H9 (cell line): Measurements from ENCODE around the gene PDLIM7. TPM values are rescaled to one million over a fixed set of nuclear protein-coding genes. Genes with fewer than 3 reads are reported as not detected.

Experiments used
- DNase-seq: peaks from one replicate; pipeline ENCODE4 v3.0.0-alpha.2; 2017
- H2AFZ ChIP-seq: one replicate; pipeline ENCODE4 v1.6.1; 2013; ENCODE audit warnings: mild to moderate bottlenecking, low read length, control low read depth, moderate library complexity
- H2AK5ac ChIP-seq: 2 replicates; pipeline ENCODE4 v1.6.1; 2013; ENCODE audit warnings: low read length, control low read depth, mixed read lengths; ENCODE audit not compliant: insufficient read length
- H2BK120ac ChIP-seq: one replicate; pipeline ENCODE4 v1.6.1; 2013; ENCODE audit warnings: low read depth, mild to moderate bottlenecking, low read length, control low read depth, inconsistent platforms; ENCODE audit not compliant: poor library complexity, severe bottlenecking
- H2BK12ac ChIP-seq: 2 replicates; pipeline ENCODE4 v1.6.1; 2013; ENCODE audit warnings: low read length, control low read depth, mixed read lengths, low read depth; ENCODE audit not compliant: insufficient read length
- H2BK15ac ChIP-seq: 2 replicates; pipeline ENCODE4 v1.6.1; 2013; ENCODE audit warnings: low read depth, low read length, control low read depth
- H2BK20ac ChIP-seq: one replicate; pipeline ENCODE4 v1.6.1; 2013; ENCODE audit warnings: low read depth, mild to moderate bottlenecking, low read length, control low read depth, inconsistent platforms; ENCODE audit not compliant: poor library complexity, severe bottlenecking
- H2BK5ac ChIP-seq: 2 replicates; pipeline ENCODE4 v1.6.1; 2013; ENCODE audit warnings: low read length, control low read depth, mixed read lengths; ENCODE audit not compliant: insufficient read length
- H3K14ac ChIP-seq: 2 replicates; pipeline ENCODE4 v1.6.1; 2013; ENCODE audit warnings: low read length, control low read depth; ENCODE audit not compliant: insufficient read depth
- H3K18ac ChIP-seq: 2 replicates; pipeline ENCODE4 v1.6.1; 2013; ENCODE audit warnings: low read depth, mild to moderate bottlenecking, mixed read lengths, low read length, control low read depth; ENCODE audit not compliant: insufficient read length
- H3K23ac ChIP-seq: 2 replicates; pipeline ENCODE4 v1.6.1; 2013; ENCODE audit warnings: low read length, control low read depth, mixed read lengths, low read depth; ENCODE audit not compliant: insufficient read length
- H3K23me2 ChIP-seq: 2 replicates; pipeline ENCODE4 v1.6.1; 2013; ENCODE audit warnings: low read depth, mild to moderate bottlenecking, mixed read lengths, low read length, control low read depth; ENCODE audit not compliant: insufficient read length, poor library complexity, severe bottlenecking
- H3K27ac ChIP-seq: 2 replicates; pipeline ENCODE4 v1.5.1; 2013; ENCODE audit warnings: low read length, control low read depth, mixed read lengths, low read depth; ENCODE audit not compliant: insufficient read length
- H3K27me3 ChIP-seq: 2 replicates; pipeline ENCODE4 v1.6.1; 2013; ENCODE audit warnings: low read length, control low read depth, inconsistent platforms; ENCODE audit not compliant: insufficient read depth
- H3K4ac ChIP-seq: 2 replicates; pipeline ENCODE4 v1.6.1; 2013; ENCODE audit warnings: low read depth, mild to moderate bottlenecking, control low read depth, inconsistent platforms, low read length, moderate library complexity
- H3K4me1 ChIP-seq: 2 replicates; pipeline ENCODE4 v1.6.1; 2013; ENCODE audit warnings: low read length, control low read depth, inconsistent platforms; ENCODE audit not compliant: insufficient read depth
- H3K4me2 ChIP-seq: 2 replicates; pipeline ENCODE4 v1.6.1; 2013; ENCODE audit warnings: low read length, control low read depth, mixed read lengths; ENCODE audit not compliant: insufficient read length, insufficient read depth
- H3K56ac ChIP-seq: 2 replicates; pipeline ENCODE4 v1.6.1; 2013; ENCODE audit warnings: low read depth, mild to moderate bottlenecking, mixed read lengths, low read length, control low read depth; ENCODE audit not compliant: insufficient read length
- H3K79me1 ChIP-seq: 2 replicates; pipeline ENCODE4 v1.6.1; 2013; ENCODE audit warnings: low read depth, mild to moderate bottlenecking, moderate library complexity, low read length, control low read depth, inconsistent platforms; ENCODE audit not compliant: insufficient read depth, poor library complexity, severe bottlenecking
- H3K79me2 ChIP-seq: 2 replicates; pipeline ENCODE4 v1.6.1; 2013; ENCODE audit warnings: low read length, control low read depth, inconsistent platforms; ENCODE audit not compliant: insufficient read depth
- H3K9ac ChIP-seq: 2 replicates; pipeline ENCODE4 v1.6.1; 2013; ENCODE audit warnings: low read length, control low read depth, mixed read lengths; ENCODE audit not compliant: insufficient read length; ENCODE audit errors: extremely low read depth
- H3K9me3 ChIP-seq: one replicate; pipeline ENCODE4 v1.6.1; 2013; ENCODE audit warnings: low read depth, low read length, inconsistent platforms; ENCODE audit not compliant: control insufficient read depth
- H3T11ph ChIP-seq: one replicate; pipeline ENCODE4 v1.6.1; 2013; ENCODE audit warnings: mild to moderate bottlenecking, low read length, control low read depth, inconsistent platforms
- H4K20me1 ChIP-seq: one replicate; pipeline ENCODE4 v1.6.1; 2013; ENCODE audit not compliant: control insufficient read depth, insufficient read length, insufficient read depth
- H4K5ac ChIP-seq: 2 replicates; pipeline ENCODE4 v1.6.1; 2013; ENCODE audit warnings: low read depth, mild to moderate bottlenecking, mixed read lengths, low read length, control low read depth; ENCODE audit not compliant: insufficient read length
- H4K8ac ChIP-seq: replicated peaks from 2 replicates; pipeline ENCODE4 v1.6.1; 2013; ENCODE audit warnings: low read length, control low read depth, mixed read lengths, low read depth; ENCODE audit not compliant: insufficient read length
- H4K91ac ChIP-seq: 2 replicates; pipeline ENCODE4 v1.6.1; 2013; ENCODE audit warnings: low read depth, mild to moderate bottlenecking, moderate library complexity, mixed read lengths, low read length, control low read depth; ENCODE audit not compliant: insufficient read length
- H3K27ac Mint-ChIP-seq, 3 experiments: 2 replicates in 2 of 3; 3 replicates in 1 of 3; pipeline ENCODE4 v1.8.0; 2020 to 2021; ENCODE audit warnings: mixed read lengths in 3 of 3, mild to moderate bottlenecking in 1 of 3, moderate library complexity in 1 of 3
- H3K27me3 Mint-ChIP-seq: 2 replicates; pipeline ENCODE4 v1.8.0; 2021; ENCODE audit warnings: low read depth, mild to moderate bottlenecking, moderate library complexity, mixed read lengths
- H3K36me3 Mint-ChIP-seq, 3 experiments: 2 replicates in 2 of 3; 3 replicates in 1 of 3; pipeline ENCODE4 v1.8.0; 2020 to 2021; ENCODE audit warnings: low read depth in 3 of 3, mixed read lengths in 3 of 3; ENCODE audit not compliant: insufficient read depth in 1 of 3
- H3K4me1 Mint-ChIP-seq, 2 experiments: 2 replicates each; pipeline ENCODE4 v1.8.0; 2020; ENCODE audit warnings: mixed read lengths in 2 of 2
- H3K4me3 Mint-ChIP-seq, 2 experiments: 2 replicates in 1 of 2; 3 replicates in 1 of 2; pipeline ENCODE4 v1.8.0; 2020 to 2021; ENCODE audit warnings: mild to moderate bottlenecking in 2 of 2, mixed read lengths in 2 of 2, moderate library complexity in 1 of 2
- H3K9me3 Mint-ChIP-seq, 2 experiments: 2 replicates in 1 of 2; 3 replicates in 1 of 2; pipeline ENCODE4 v1.8.0; 2020; ENCODE audit warnings: mild to moderate bottlenecking in 2 of 2, mixed read lengths in 2 of 2, moderate library complexity in 1 of 2
- CTCF ChIP-seq: fragments of 200-600 bp; sonication (generic); conservative IDR thresholded peaks from 3 replicates; pipeline ENCODE4 v1.8.0; 2021; ENCODE audit warnings: antibody characterized with exemption, mild to moderate bottlenecking
- WGBS: extraction: QIAGEN DNeasy Blood & Tissue Kit; methylation state at CpG from one replicate; pipeline ENCODE4 v1.1.7; 2013; ENCODE audit warnings: missing lambda C conversion rate, low lambda C conversion rate, mixed read lengths; ENCODE audit not compliant: insufficient read length; ENCODE audit errors: extremely low coverage; 5-methylcytosine and 5-hydroxymethylcytosine counted together
- total RNA-seq: library from RNA; stranded (reverse); gene quantifications from 2 replicates; pipeline ENCODE4 v1.2.1, GENCODE V29; 2021

Gene PDLIM7
- total RNA-seq, 1 experiment from 2014 or later = 137 TPM

DNA sequence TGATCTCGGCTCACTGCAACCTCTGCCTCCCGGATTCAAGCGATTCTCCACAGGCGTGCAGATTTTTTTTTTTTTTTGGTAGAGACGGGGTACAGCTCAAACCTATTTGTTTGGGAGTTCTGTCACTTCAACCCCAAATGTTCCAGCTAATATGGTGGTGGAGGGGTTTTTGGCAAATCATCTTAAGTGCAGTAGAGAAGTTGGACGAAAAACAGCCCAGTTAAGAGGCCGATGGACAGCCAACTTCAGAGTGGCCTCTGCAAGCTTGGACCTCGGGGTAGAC, 51.5 kb downstream of the PDLIM7 start:
- no peak overlapping the region for H3K4ac ChIP-seq
- H3K9ac ChIP-seq = peak overlapping the region; percentile 47

More for the DNA sequence above, 51.5 kb downstream of the PDLIM7 start:
- Histone ChIP-seq H3K9me3 (no peaks in the 10 kb centered on the region), H3K14ac (peak overlapping the region; percentile 6; the same call in 1 of the 2 replicates), H2BK5ac (no peak overlapping the region), H3K23me2 (peaks cover 7% of the 10 kb centered on the region), H3K18ac (no peak overlapping the region), H3K79me2 (no peaks in the 10 kb centered on the region), H2BK20ac (no peak overlapping the region), H3K27me3 (no peaks in the 10 kb centered on the region; the same call in 1 of the 2 replicates), H3K79me1 (no peaks in the 10 kb centered on the region), H2BK15ac (no peak overlapping the region), H2AFZ (no peak overlapping the region), H3T11ph (no peak overlapping the region), H4K8ac (no peak overlapping the region), H2BK120ac (no peak overlapping the region), H3K4me1 (no peaks in the 10 kb centered on the region; the same call in 1 of the 2 replicates), H3K4me2 (peak overlapping the region; percentile 73), H2BK12ac (no peak overlapping the region), H3K27ac (no peak overlapping the region), H4K91ac (no peak overlapping the region), H4K20me1 (no peaks in the 10 kb centered on the region), H4K5ac (no peak overlapping the region), H3K23ac (no peak overlapping the region), H3K56ac (no peak overlapping the region), H2AK5ac (no peak overlapping the region)
- Mint-ChIP-seq H3K4me3 (peak overlapping the region; percentile 59 to 79), H3K27me3 (peaks cover 31% of the 10 kb centered on the region), H3K9me3 (no peaks in the 10 kb centered on the region), H3K4me1 (peaks cover 40 to 46% of the 10 kb centered on the region in 2 experiments), H3K36me3 (peaks cover 3 to 13% (median 8%) of the 10 kb centered on the region in 3 experiments), H3K27ac (peak overlapping the region in 1 of 3 experiments; percentile 36; a peak in 2 of 7 replicates)
- DNase-seq = no peak
- TF ChIP-seq CTCF = no peak
- WGBS = no CpG with 5 or more reads among the region's 8 CpGs
